Thoracic aorta (tissue), 2 donors: ENCODE measurements around the gene DGKD. TPM values are rescaled to one million over a fixed set of nuclear protein-coding genes. Genes with fewer than 3 reads are reported as not detected.

Experiments used
- ATAC-seq: fragments of 150-250 bp; one replicate; pipeline ENCODE4 v1.8.0; 2017; ENCODE audit warnings: low read depth; ENCODE audit not compliant: insufficient number of reproducible peaks, low FRiP score
- DNase-seq: peaks from one replicate; pipeline ENCODE4 v3.0.0-alpha.2; 2020; ENCODE audit warnings: low spot score
- H3K27ac ChIP-seq, 2 donors: fragments of 200-600 bp; sonication (generic); 1 replicate in 1 of 2; 2 replicates in 1 of 2; pipeline ENCODE4 v1.5.1; 2016; ENCODE audit warnings: mild to moderate bottlenecking in 2 of 2, moderate library complexity in 2 of 2
- H3K27me3 ChIP-seq: fragments of 200-600 bp; sonication (generic); replicated peaks from 2 replicates; pipeline ENCODE4 v1.6.0; 2016; ENCODE audit warnings: mild to moderate bottlenecking; ENCODE audit not compliant: insufficient read depth
- H3K36me3 ChIP-seq: fragments of 200-600 bp; sonication (generic); one replicate; pipeline ENCODE4 v1.5.1; 2016
- H3K4me1 ChIP-seq, 2 donors: fragments of 200-600 bp; sonication (generic); 1 replicate in 1 of 2; 2 replicates in 1 of 2; pipeline versions ENCODE4 v1.5.1 to v1.6.0; 2016; ENCODE audit warnings: low read depth in 2 of 2, mild to moderate bottlenecking in 1 of 2; ENCODE audit not compliant: control insufficient read depth in 1 of 2
- H3K4me3 ChIP-seq: fragments of 200-600 bp; sonication (generic); 2 replicates; pipeline ENCODE4 v1.5.1; 2016; ENCODE audit warnings: mild to moderate bottlenecking
- H3K9me3 ChIP-seq: fragments of 200-600 bp; sonication (generic); 2 replicates; pipeline ENCODE4 v1.5.1; 2016
- CTCF ChIP-seq: fragments of 200-600 bp; sonication (generic); IDR thresholded peaks from one replicate; pipeline ENCODE4 v1.5.1; 2019; ENCODE audit warnings: antibody characterized with exemption
- total RNA-seq, 2 donors: library from RNA; depleted of rRNA; stranded (reverse); fragments of >200 nt; gene quantifications; one replicate each; pipeline versions ENCODE4 v1.1.0 to v1.2.3, GENCODE V29; 2016

DGKD gene
- total RNA-seq, 2 donors from 2014 or later: 47.3 to 47.9 TPM

- ATAC-seq: no peak
- Histone ChIP-seq H3K4me1 (peaks cover 0 to 7% of the 10 kb centered on the region in 2 donors), H3K27me3 (no peaks in the 10 kb centered on the region), H3K36me3 (peaks cover 6% of the 10 kb centered on the region), H3K9me3 (peaks cover 15% of the 10 kb centered on the region), H3K27ac (no peak overlapping the region), H3K4me3 (no peak overlapping the region)
- no peak for TF ChIP-seq CTCF
- DNase-seq: no peak
Observed at GRCh38 chr2:233501198-233502076, 147.1 kb downstream of the DGKD start.

GRCh38 chr2:233503481-233503880 lies 149.2 kb downstream of the DGKD start:
- no peak overlapping the region for H3K4me3 ChIP-seq
- DNase-seq (no peak), ATAC-seq (no peak)
- peaks cover 15% of the 10 kb centered on the region for H3K9me3 ChIP-seq
- H3K36me3 ChIP-seq: peaks cover 3% of the 10 kb centered on the region
- H3K4me1 ChIP-seq: peaks cover 0 to 7% of the 10 kb centered on the region in 2 donors
- no peak overlapping the region for H3K27ac ChIP-seq
- no peak for TF ChIP-seq CTCF
- H3K27me3 ChIP-seq: no peaks in the 10 kb centered on the region

GRCh38 chr2:233503947-233504637 lies 149.8 kb downstream of the DGKD start:
- no peak for DNase-seq
- H3K4me3 ChIP-seq: no peak overlapping the region
- H3K36me3 ChIP-seq: peaks cover 3% of the 10 kb centered on the region
- TF ChIP-seq CTCF: no peak
- H3K4me1 ChIP-seq: peaks cover 0 to 7% of the 10 kb centered on the region in 2 donors
- no peaks in the 10 kb centered on the region for H3K27me3 ChIP-seq
- ATAC-seq: no peak
- no peak overlapping the region for H3K27ac ChIP-seq
- peaks cover 15% of the 10 kb centered on the region for H3K9me3 ChIP-seq

- no peak for TF ChIP-seq CTCF
- no peak for ATAC-seq
- no peak for DNase-seq
- H3K36me3 ChIP-seq: peaks cover 3% of the 10 kb centered on the region
- no peaks in the 10 kb centered on the region for H3K4me1 ChIP-seq
- H3K9me3 ChIP-seq: no peaks in the 10 kb centered on the region
- H3K27ac ChIP-seq: no peak overlapping the region
- H3K27me3 ChIP-seq: no peaks in the 10 kb centered on the region
- no peak overlapping the region for H3K4me3 ChIP-seq
Observed at GRCh38 chr2:233513953-233514655, 159.8 kb downstream of the DGKD start.
